D721Med (cell line): Measurements from ENCODE around the gene ZNF747.
A peak's percentile ranks its signal among the peaks of the same experiment; 100 is the strongest.

ENCODE experiments used
- DNase-seq: peaks from one replicate; pipeline ENCODE4 v3.0.0; 2011; ENCODE audit warnings: low spot score; ENCODE audit not compliant: insufficient read length
- FAIRE-seq: peaks from 2 replicates; lab custom pipeline; 2011; peaks lifted over from hg19 to GRCh38; lab: Jason Lieb, UNC
- CTCF ChIP-seq: IDR thresholded peaks from 2 replicates; pipeline ENCODE4 v1.5.1; 2012; ENCODE audit warnings: mild to moderate bottlenecking, control low read depth; ENCODE audit not compliant: insufficient read depth; ENCODE audit errors: missing control alignments

The ZNF747 gene

GRCh38 chr16:30528799-30529457 lies 5.7 kb downstream of the ZNF747 start:
- DNase-seq (no peak), FAIRE-seq (no peak)
- no peak for TF ChIP-seq CTCF

- no peak for TF ChIP-seq CTCF
- FAIRE-seq: no peak
- no peak for DNase-seq
Observed at GRCh38 chr16:30527635-30528178, 7.0 kb downstream of the ZNF747 start.

- no peak for TF ChIP-seq CTCF
- peak; percentile 94 for DNase-seq
- no peak for FAIRE-seq
Observed at GRCh38 chr16:30526823-30527634, 7.6 kb downstream of the ZNF747 start.

GRCh38 chr16:30526137-30526822 lies 8.4 kb downstream of the ZNF747 start, which contains the start of gene ZNF768:
Gene ZNF768, minus strand, starts transcription at chr16:30526566. Its CDS starts 153 bp downstream, at chr16:30526413.
- no peak for TF ChIP-seq CTCF
- no peak for FAIRE-seq
- DNase-seq: peak; percentile 67

- TF ChIP-seq CTCF: no peak
- DNase-seq (no peak), FAIRE-seq (no peak)
Observed at GRCh38 chr16:30525844-30526136, 8.9 kb downstream of the ZNF747 start.

GRCh38 chr16:30524575-30525568 lies 9.8 kb downstream of the ZNF747 start:
- FAIRE-seq (no peak), DNase-seq (no peak)
- TF ChIP-seq CTCF: no peak
